Adipocyte (in vitro differentiated cells): ENCODE data around the gene MRTO4.
"Not testable (repeated sequence)": the region's sequence is repeated elsewhere in the genome, so short reads cannot be mapped to it uniquely, and the experiment has no call there.

Source experiments
- DNase-seq: peaks from one replicate; pipeline ENCODE4 v3.0.0-alpha.2; 2015; ENCODE audit warnings: low read depth
- H3K27me3 ChIP-seq: replicated peaks from 2 replicates; pipeline ENCODE4 v1.7.0; 2013; ENCODE audit warnings: mild to moderate bottlenecking, low read length, moderate library complexity; ENCODE audit not compliant: control insufficient read depth, insufficient read depth
- H3K36me3 ChIP-seq: 2 replicates; pipeline ENCODE4 v1.7.0; 2013; ENCODE audit warnings: low read length, mild to moderate bottlenecking, moderate library complexity; ENCODE audit not compliant: control insufficient read depth, insufficient read depth, severe bottlenecking
- H3K4me1 ChIP-seq: 2 replicates; pipeline ENCODE4 v1.7.0; 2013; ENCODE audit warnings: mild to moderate bottlenecking, low read length, moderate library complexity; ENCODE audit not compliant: control insufficient read depth, insufficient read depth
- H3K4me3 ChIP-seq: 2 replicates; pipeline ENCODE4 v1.7.0; 2013; ENCODE audit warnings: mild to moderate bottlenecking, low read length, moderate library complexity
- H3K9ac ChIP-seq: 2 replicates; pipeline ENCODE4 v1.7.0; 2013; ENCODE audit warnings: mild to moderate bottlenecking, low read length, moderate library complexity
- H3K9me3 ChIP-seq: 2 replicates; pipeline ENCODE4 v1.7.0; 2013; ENCODE audit warnings: mild to moderate bottlenecking, low read length, moderate library complexity; ENCODE audit not compliant: control insufficient read depth

Gene MRTO4

DNA sequence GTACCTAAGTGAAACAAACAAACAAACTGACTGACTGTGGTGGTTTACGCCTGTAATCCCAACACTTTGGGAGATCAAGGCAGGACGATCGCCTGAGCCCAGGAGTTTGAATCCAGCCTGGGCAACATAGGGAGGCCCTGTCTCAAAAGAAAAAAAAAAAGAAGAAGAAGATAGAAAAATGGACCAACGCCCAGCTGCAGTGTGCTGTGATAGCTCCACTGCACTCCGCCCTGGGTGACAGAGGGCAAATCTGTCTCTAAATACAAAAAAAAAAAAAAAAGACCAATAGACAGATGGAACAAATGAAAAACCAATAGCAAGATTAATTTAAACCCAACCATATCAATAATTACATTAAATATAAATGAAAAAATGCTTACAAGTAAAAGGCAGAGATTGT lies 23.0 kb downstream of the MRTO4 start:
- Histone ChIP-seq H3K9ac (no peak overlapping the region), H3K9me3 (peaks cover 10% of the 10 kb centered on the region), H3K36me3 (no peaks in the 10 kb centered on the region), H3K4me1 (no peaks in the 10 kb centered on the region), H3K4me3 (no peak overlapping the region), H3K27me3 (no peaks in the 10 kb centered on the region)
- DNase-seq, result no peak

DNA sequence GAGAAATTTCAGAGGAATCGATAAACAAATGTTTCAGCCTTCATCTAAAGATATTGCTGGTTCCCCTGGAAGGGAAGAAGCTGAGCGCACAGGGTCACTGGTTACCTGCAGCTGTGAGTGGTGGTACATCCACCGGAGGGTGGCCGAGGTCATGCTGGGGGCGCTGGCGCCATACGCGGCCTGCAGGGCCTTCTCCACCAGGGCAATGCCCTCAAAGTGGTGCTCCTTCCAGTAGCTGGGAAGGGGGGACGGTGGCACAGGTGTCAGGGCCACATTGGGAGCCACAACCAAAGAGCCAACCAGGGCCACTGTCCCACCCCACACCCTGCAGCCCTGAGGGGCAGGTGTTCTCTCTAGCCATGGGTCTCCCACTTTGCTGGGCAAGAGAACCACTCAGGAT lies 32.3 kb downstream of the MRTO4 start:
- Histone ChIP-seq H3K4me1 (peaks cover 2% of the 10 kb centered on the region), H3K9me3 (no peaks in the 10 kb centered on the region), H3K27me3 (no peaks in the 10 kb centered on the region), H3K4me3 (no peak overlapping the region), H3K9ac (no peak overlapping the region), H3K36me3 (peaks cover 11% of the 10 kb centered on the region)
- DNase-seq, result no peak

DNA sequence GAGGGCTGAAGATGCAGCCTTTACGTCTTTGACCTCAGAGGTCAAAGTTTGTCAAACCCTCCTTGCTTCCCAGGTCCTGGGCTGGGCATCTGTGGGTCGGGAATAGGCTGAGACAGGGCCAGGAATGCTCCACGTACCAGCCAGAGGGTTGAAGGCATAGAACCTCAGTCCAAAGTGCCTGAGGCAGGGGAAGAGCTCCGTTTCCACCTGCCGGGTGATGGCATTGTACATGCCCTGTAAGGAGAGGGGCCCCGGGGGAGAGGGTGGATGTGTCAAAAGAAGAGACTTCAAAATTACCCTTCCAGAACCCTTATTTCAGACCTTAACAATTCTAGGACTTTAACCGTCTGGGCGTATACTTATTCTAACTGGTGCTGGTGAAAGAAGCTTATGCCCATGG lies 33.3 kb downstream of the MRTO4 start:
- peaks cover 10% of the 10 kb centered on the region for H3K4me1 ChIP-seq
- no peaks in the 10 kb centered on the region for H3K27me3 ChIP-seq
- no peak overlapping the region for H3K4me3 ChIP-seq
- no peaks in the 10 kb centered on the region for H3K9me3 ChIP-seq
- no peak for DNase-seq
- no peak overlapping the region for H3K9ac ChIP-seq
- H3K36me3 ChIP-seq, result peaks cover 10% of the 10 kb centered on the region

DNA sequence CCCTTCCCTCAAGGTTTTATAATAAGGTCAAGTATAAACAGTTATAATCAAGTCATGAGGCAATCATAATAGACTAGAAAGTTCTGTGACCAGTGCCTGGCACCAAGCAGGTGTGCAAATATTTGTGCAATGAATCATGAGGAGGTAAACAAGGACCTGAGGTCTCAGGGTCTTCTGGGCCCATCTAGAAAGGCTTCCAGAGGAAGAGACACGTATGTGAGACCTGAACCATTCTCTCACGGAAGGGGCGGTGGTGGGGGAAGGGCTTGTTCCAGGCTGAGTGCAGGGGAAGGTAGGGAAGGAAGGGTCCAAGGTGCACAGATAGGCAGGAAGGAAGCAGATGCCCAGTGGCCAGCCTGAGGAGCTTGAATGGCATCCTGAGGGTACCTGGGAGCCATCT lies 33.8 kb downstream of the MRTO4 start:
- H3K9me3 ChIP-seq, H3K4me1 ChIP-seq, H3K36me3 ChIP-seq, H3K27me3 ChIP-seq, H3K4me3 ChIP-seq, DNase-seq, H3K9ac ChIP-seq: not testable (repeated sequence)

DNA sequence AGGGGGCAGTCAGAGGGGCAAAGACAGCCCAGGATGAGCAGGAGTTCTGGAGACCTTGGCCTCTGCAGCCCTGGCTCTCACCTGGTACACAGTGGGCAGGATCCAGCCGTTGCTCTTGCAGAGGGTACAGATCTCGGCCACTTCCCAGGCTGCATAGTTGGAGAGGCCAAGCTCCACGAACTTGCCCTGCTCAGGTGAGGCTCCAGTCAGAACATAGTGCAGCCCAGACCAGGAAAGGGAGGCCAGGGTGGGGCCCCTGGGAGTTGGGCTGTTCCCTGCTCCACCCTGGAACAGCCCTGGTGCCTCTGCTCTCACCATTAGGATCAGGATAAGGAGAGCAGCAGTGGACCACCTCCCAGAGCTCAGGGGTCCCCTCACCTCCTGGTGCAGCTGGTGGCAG lies 34.2 kb downstream of the MRTO4 start:
- H3K36me3 ChIP-seq, H3K9ac ChIP-seq, H3K9me3 ChIP-seq, H3K27me3 ChIP-seq, H3K4me1 ChIP-seq, DNase-seq, H3K4me3 ChIP-seq: not testable (repeated sequence)

DNA sequence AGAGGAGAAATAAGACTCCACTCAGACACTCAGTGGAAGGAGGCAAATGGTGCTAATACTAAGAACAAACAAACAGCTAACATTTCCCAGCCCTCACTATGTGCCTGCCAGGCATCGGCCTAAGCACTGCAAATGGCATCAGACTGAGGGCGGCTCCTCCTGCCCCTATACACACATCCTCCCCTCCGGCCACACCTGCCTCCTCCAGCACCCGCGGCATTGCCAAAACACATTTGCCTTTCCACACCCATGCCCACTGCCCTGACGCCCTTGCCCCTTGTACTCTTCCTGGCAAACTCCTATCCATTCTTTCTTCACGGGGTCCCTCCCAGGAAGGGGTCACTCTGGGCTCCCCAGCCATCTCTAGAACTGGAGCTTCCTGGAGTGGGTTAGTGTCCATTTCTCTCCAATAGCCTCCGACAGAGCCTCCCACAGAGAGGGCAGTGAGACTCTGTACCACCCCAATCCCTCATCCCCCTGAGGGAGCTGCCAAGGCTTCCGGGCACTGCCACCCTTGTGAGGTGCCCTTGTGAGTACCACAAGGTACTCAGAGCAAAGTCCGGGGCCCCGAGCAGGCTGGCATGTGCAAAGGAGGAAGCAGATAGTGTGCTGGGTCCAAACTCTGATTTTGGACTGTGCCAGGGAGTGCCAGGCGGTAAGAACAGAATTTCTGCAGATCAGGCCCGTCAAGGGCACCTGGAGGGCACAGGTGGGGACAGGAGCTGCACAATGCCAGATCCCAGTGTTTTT lies 36.0 kb downstream of the MRTO4 start:
- DNase-seq, result no peak
- no peak overlapping the region for H3K4me3 ChIP-seq
- H3K4me1 ChIP-seq, result peaks cover 10% of the 10 kb centered on the region
- no peak overlapping the region for H3K9ac ChIP-seq
- H3K27me3 ChIP-seq, result no peaks in the 10 kb centered on the region
- peaks cover 6% of the 10 kb centered on the region for H3K9me3 ChIP-seq
- H3K36me3 ChIP-seq, result peaks cover 4% of the 10 kb centered on the region

DNA sequence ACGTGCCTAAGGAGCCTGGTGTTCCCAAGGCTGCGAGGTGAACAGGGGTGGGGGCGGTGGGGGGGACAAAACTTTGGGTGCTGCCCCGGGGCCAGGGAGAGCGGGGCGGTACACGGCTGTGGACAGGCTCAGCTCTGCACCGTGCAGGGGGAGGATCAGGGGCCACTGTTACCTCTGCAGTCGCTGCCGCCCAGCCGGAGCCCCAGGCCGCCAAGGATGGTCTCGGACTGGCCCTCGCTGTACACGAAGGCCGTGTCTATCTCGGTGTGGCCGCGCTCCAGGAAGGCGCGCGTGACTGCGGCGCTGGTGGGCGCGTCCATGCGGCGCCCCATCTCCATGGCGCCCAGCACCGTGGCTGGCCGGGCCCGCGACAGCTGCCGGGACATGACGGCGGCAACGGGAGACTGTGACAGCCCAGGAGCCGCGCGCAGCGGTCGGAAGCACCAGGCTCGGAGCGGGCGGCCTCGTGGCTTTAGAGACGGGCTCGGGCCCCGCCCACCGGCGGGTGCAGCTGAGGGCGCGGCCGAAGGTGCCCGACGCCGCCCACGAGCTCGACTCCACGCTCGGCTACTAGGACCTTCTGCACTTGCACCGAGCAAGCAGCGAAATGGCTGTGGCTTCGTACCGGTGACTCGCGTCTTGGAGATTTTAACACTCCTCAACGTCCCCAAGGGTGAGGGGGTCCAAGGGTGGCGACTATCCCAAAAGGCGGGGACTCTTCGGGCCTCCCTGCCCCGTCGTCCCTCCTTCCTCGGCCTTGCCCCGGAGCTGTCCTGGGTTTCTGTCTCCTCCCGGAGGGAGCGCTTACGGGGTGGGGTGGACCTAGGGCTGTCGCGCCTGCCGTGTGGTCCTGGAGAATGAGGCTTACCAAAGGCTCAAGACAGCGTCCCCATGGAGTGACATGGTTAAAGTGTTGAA lies 37.0 kb downstream of the MRTO4 start, which contains the start of gene AKR7A3:
AKR7A3 (minus strand) TSS at position 447 of the 918 bp plus-strand sequence; CDS start at position 386, 61 bp downstream.
- H3K4me1 ChIP-seq, H3K9me3 ChIP-seq, H3K27me3 ChIP-seq, H3K36me3 ChIP-seq: not testable (repeated sequence)
- Histone ChIP-seq H3K4me3 (peak within 1 kb of the TSS; percentile 77), H3K9ac (peak within 1 kb of the TSS; percentile 46)
- DNase-seq, result peak; percentile 48

DNA sequence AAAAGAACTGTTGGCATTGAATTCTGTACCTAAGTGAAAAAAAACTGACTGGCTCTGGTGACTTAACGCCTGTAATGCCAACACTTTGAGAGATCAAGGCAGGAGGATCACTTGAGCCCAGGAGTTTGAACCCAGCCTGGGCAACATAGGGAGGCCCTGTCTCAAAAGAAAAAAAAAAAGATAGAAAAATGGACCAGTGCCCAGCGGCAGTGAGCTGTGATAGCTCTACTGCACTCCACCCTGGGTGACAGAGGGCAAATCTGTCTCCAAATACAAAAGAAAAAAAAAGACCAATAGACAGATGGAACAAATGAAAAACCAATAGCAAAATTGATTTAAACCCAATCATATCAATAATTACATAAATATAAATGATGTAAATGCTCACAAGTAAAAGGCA lies 37.6 kb downstream of the MRTO4 start:
- H3K4me1 ChIP-seq, result peaks cover 10% of the 10 kb centered on the region
- peak overlapping the region; percentile 46 for H3K9ac ChIP-seq
- DNase-seq, result no peak
- H3K9me3 ChIP-seq, result peaks cover 10% of the 10 kb centered on the region
- peaks cover 1% of the 10 kb centered on the region for H3K36me3 ChIP-seq
- H3K27me3 ChIP-seq, result no peaks in the 10 kb centered on the region
- peak overlapping the region; percentile 77 for H3K4me3 ChIP-seq

DNA sequence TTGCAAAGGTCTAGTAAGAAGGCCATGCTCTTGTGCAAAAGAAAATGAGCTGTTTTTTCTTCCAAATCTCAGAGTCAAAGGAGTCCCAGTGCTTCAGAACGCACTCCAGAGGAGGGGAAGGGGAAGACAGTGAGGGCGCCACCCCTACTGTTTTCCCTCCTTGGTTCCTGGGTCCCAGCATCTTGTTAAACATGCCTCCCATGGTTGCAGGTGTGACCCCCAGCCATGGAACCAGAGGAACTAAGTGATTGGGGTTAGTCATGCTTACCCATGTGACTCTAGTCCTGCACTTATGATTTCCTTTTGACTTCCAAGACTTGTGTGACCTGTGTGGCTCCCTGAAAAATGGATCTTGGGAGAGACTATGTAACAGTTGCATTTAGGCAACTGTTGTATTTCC lies 43.0 kb downstream of the MRTO4 start:
- peaks cover 22% of the 10 kb centered on the region for H3K9me3 ChIP-seq

DNA sequence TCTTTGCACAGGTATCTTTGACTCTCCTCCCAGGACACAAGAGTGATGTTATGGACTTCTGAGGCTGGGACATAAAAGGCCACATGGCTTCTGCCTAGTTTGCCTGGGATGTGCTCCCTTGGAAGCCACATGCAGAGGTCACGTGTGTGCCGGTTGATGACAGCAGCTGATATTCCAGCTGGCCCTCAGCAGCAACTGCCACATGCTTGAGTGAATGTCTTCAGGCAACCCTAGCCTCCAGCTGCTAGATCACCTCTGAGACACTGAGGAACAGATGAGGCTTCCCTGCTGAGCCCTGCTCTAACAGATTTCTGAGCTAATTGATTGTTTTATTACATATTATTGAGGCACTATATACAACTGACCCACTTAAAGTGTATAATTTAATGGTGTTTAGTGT lies 48.6 kb downstream of the MRTO4 start:
- no peaks in the 10 kb centered on the region for H3K4me1 ChIP-seq
- H3K9me3 ChIP-seq, result peaks cover 3% of the 10 kb centered on the region
- H3K9ac ChIP-seq, result no peak overlapping the region
- no peak for DNase-seq
- H3K4me3 ChIP-seq, result no peak overlapping the region
- peaks cover 38% of the 10 kb centered on the region for H3K36me3 ChIP-seq
- H3K27me3 ChIP-seq, result no peaks in the 10 kb centered on the region

More for the DNA sequence above, 43.0 kb downstream of the MRTO4 start:
- Histone ChIP-seq H3K36me3 (peaks cover 7% of the 10 kb centered on the region), H3K9ac (no peak overlapping the region), H3K4me3 (peak overlapping the region; percentile 45), H3K4me1 (peaks cover under 1% of the 10 kb centered on the region), H3K27me3 (no peaks in the 10 kb centered on the region)
- DNase-seq, result no peak

DNA sequence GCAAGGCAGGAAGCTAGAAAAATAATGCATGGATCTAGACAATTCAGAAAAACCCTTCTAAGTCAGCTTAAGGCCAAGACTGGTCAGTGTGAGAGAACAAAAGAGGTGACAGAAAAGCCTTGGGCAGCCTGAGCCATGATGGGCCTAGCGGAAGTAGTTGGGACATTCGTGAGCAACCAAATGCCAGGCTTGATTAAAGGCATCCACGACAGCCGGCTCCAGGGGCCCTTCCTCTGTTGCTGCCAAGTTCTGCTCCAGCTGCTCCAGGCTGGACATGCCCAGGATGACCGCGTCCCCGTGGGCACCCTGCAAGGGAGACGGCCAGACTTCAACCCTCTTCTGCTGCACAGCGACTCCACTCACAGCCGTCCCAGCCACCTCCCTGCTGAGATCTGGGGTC lies 52.5 kb downstream of the MRTO4 start:
- not testable (repeated sequence) for H3K4me3 ChIP-seq, H3K27me3 ChIP-seq, H3K9me3 ChIP-seq, H3K4me1 ChIP-seq, H3K9ac ChIP-seq, DNase-seq
- peaks cover 74% of the 10 kb centered on the region for H3K36me3 ChIP-seq
